RWPE2 (cell line): ENCODE results near the gene PHLDA2.

ENCODE experiments used
- ATAC-seq: fragments of 200-7000 bp; cut with Tn5 transposase; 3 replicates; pipeline ENCODE4 v1.9.1; 2021; ENCODE audit warnings: low read depth
- DNase-seq: peaks from one replicate; pipeline ENCODE4 v3.0.0-alpha.2; 2020; ENCODE audit warnings: low spot score
- H3K27ac ChIP-seq: fragments of 450-650 bp; 2 replicates; pipeline ENCODE4 v1.5.1; 2017; ENCODE audit warnings: mild to moderate bottlenecking; ENCODE audit not compliant: poor library complexity, severe bottlenecking
- H3K27me3 ChIP-seq: fragments of 250-450 bp; sonication (Bioruptor Pico); 2 replicates; pipeline ENCODE4 v1.5.1; 2021; ENCODE audit warnings: mild to moderate bottlenecking, moderate library complexity; ENCODE audit not compliant: insufficient read depth, poor library complexity, severe bottlenecking
- H3K36me3 ChIP-seq: fragments of 250-450 bp; sonication (Bioruptor Pico); 2 replicates; pipeline ENCODE4 v1.5.1; 2020; ENCODE audit warnings: low read depth, mild to moderate bottlenecking, moderate library complexity
- H3K4me1 ChIP-seq: fragments of 250-450 bp; sonication (Bioruptor Pico); 2 replicates; pipeline ENCODE4 v1.5.1; 2021; ENCODE audit warnings: mild to moderate bottlenecking, moderate library complexity; ENCODE audit not compliant: insufficient read depth, poor library complexity, severe bottlenecking
- H3K4me3 ChIP-seq: fragments of 250-450 bp; sonication (Bioruptor Pico); 2 replicates; pipeline ENCODE4 v1.5.1; 2021; ENCODE audit warnings: mild to moderate bottlenecking, moderate library complexity; ENCODE audit not compliant: severe bottlenecking
- H3K9me3 ChIP-seq: fragments of 250-450 bp; sonication (Bioruptor Pico); 2 replicates; pipeline ENCODE4 v1.5.1; 2021; ENCODE audit warnings: mild to moderate bottlenecking, moderate library complexity; ENCODE audit not compliant: severe bottlenecking
- CTCF ChIP-seq: fragments of 450-650 bp; IDR thresholded peaks from one replicate; pipeline ENCODE4 v1.5.1; 2017; ENCODE audit warnings: mild to moderate bottlenecking, moderate library complexity; ENCODE audit not compliant: poor library complexity, severe bottlenecking

PHLDA2 gene

GRCh38 chr11:2921742-2922493 is 7.3 kb downstream of the PHLDA2 start:
- Histone ChIP-seq H3K27ac (no peak overlapping the region), H3K4me1 (no peaks in the 10 kb centered on the region), H3K4me3 (no peak overlapping the region), H3K27me3 (no peaks in the 10 kb centered on the region), H3K9me3 (no peaks in the 10 kb centered on the region), H3K36me3 (peaks cover 5% of the 10 kb centered on the region)
- DNase-seq (no peak), ATAC-seq (no peak)
- no peak for TF ChIP-seq CTCF

- no peak for TF ChIP-seq CTCF
- no peak overlapping the region for H3K4me3 ChIP-seq
- H3K27ac ChIP-seq: no peak overlapping the region
- no peak for ATAC-seq
- H3K27me3 ChIP-seq: no peaks in the 10 kb centered on the region
- no peaks in the 10 kb centered on the region for H3K9me3 ChIP-seq
- no peaks in the 10 kb centered on the region for H3K4me1 ChIP-seq
- no peaks in the 10 kb centered on the region for H3K36me3 ChIP-seq
- DNase-seq: no peak
These were observed 8.0 kb downstream of the PHLDA2 start for GRCh38 chr11:2921261-2921660.

GRCh38 chr11:2920343-2920742 is 8.9 kb downstream of the PHLDA2 start:
- ATAC-seq (no peak), DNase-seq (no peak)
- H3K9me3 ChIP-seq: no peaks in the 10 kb centered on the region
- TF ChIP-seq CTCF: no peak
- no peaks in the 10 kb centered on the region for H3K36me3 ChIP-seq
- H3K4me3 ChIP-seq: no peak overlapping the region
- no peaks in the 10 kb centered on the region for H3K27me3 ChIP-seq
- no peaks in the 10 kb centered on the region for H3K4me1 ChIP-seq
- no peak overlapping the region for H3K27ac ChIP-seq

- H3K36me3 ChIP-seq: no peaks in the 10 kb centered on the region
- no peaks in the 10 kb centered on the region for H3K4me1 ChIP-seq
- DNase-seq (no peak), ATAC-seq (no peak)
- TF ChIP-seq CTCF: no peak
- no peaks in the 10 kb centered on the region for H3K27me3 ChIP-seq
- no peak overlapping the region for H3K27ac ChIP-seq
- H3K4me3 ChIP-seq: no peak overlapping the region
- no peaks in the 10 kb centered on the region for H3K9me3 ChIP-seq
These were observed 9.4 kb downstream of the PHLDA2 start for GRCh38 chr11:2919837-2920236.

GRCh38 chr11:2919188-2919587 is 10.0 kb downstream of the PHLDA2 start:
- TF ChIP-seq CTCF: no peak
- Histone ChIP-seq H3K36me3 (no peaks in the 10 kb centered on the region), H3K27me3 (no peaks in the 10 kb centered on the region), H3K4me3 (no peak overlapping the region), H3K27ac (no peak overlapping the region), H3K9me3 (no peaks in the 10 kb centered on the region), H3K4me1 (no peaks in the 10 kb centered on the region)
- DNase-seq: no peak
- no peak for ATAC-seq
